GM12878 (cell line): ENCODE measurements around the gene EPB41. TPM values are rescaled to one million over a fixed set of nuclear protein-coding genes. Genes with fewer than 3 reads are reported as not detected.
A peak's percentile ranks its signal among the peaks of the same experiment; 100 is the strongest.

ENCODE experiments used
- ATAC-seq: fragments of 200-7000 bp; cut with Tn5 transposase; 3 replicates; pipeline ENCODE4 v1.9.1; 2020; ENCODE audit warnings: mild to moderate bottlenecking, moderate library complexity
- BruUV-seq: library from RNA; stranded (reverse); fragments of 400-500 nt; replicated peaks from 2 replicates; lab custom pipeline; 2021; lab: Mats Ljungman, UMichigan
- CTCF ChIA-PET: fragments of 300-600 bp; sonication (Branson Sonifier 250); formaldehyde crosslinking; extraction: SDS; loops from one replicate; lab custom pipeline; 2021; ENCODE audit warnings: inconsistent platforms; lab: Yijun Ruan, JAX
- POLR2A ChIA-PET: fragments of 350-600 bp; formaldehyde crosslinking; extraction: SDS; loops from one replicate; lab custom pipeline; 2021; ENCODE audit warnings: inconsistent platforms; lab: Charles Lee
- RAD21 ChIA-PET: fragments of 300-600 bp; sonication (Branson Sonifier 250); formaldehyde crosslinking; loops from one replicate; lab custom pipeline; 2023; ENCODE audit warnings: antibody characterized with exemption; ENCODE audit not compliant: unreplicated experiment; lab: Charles Lee
- SMC1A ChIA-PET: fragments of 300-600 bp; sonication (Branson Sonifier 250); formaldehyde crosslinking; loops from one replicate; lab custom pipeline; 2023; ENCODE audit not compliant: unreplicated experiment, uncharacterized antibody; lab: Charles Lee
- DNase-seq: peaks from one replicate; pipeline ENCODE4 v3.0.0-alpha.2; 2011; ENCODE audit warnings: low read depth, low spot score
- FAIRE-seq: peaks from 3 replicates; lab custom pipeline; 2011; peaks lifted over from hg19 to GRCh38; lab: Jason Lieb, UNC
- H2AFZ ChIP-seq: 2 replicates; pipeline ENCODE4 v1.6.0; 2011; ENCODE audit warnings: low read depth, low read length, control low read depth; ENCODE audit not compliant: control insufficient read depth
- H3K27ac ChIP-seq: 2 replicates; pipeline ENCODE4 v1.5.1; 2011; ENCODE audit warnings: control low read depth; ENCODE audit not compliant: control insufficient read depth, insufficient read depth
- H3K27me3 ChIP-seq, 2 experiments: replicated peaks in 1 of 2; 2 replicates each; pipeline versions ENCODE4 v1.6.0 to v1.6.1; 2011; ENCODE audit warnings: low read length in 1 of 2; ENCODE audit not compliant: control insufficient read depth in 2 of 2, insufficient read depth in 2 of 2
- H3K36me3 ChIP-seq, 2 experiments: 2 replicates each; pipeline ENCODE4 v1.5.1; 2011; ENCODE audit warnings: low read length in 1 of 2; ENCODE audit not compliant: control insufficient read depth in 2 of 2, insufficient read depth in 2 of 2
- H3K4me1 ChIP-seq: 2 replicates; pipeline ENCODE4 v1.6.1; 2011; ENCODE audit warnings: mild to moderate bottlenecking, low read length, moderate library complexity, mixed read lengths; ENCODE audit not compliant: control insufficient read depth, insufficient read depth
- H3K4me2 ChIP-seq: 2 replicates; pipeline ENCODE4 v1.6.0; 2011; ENCODE audit warnings: control low read depth; ENCODE audit not compliant: control insufficient read depth, insufficient read depth
- H3K4me3 ChIP-seq: fragments of 200-600 bp; sonication (generic); 2 replicates; pipeline ENCODE4 v1.5.1; 2016
- H3K79me2 ChIP-seq: 2 replicates; pipeline ENCODE4 v1.6.0; 2011; ENCODE audit warnings: low read length; ENCODE audit not compliant: control insufficient read depth, insufficient read depth
- H3K9ac ChIP-seq: 2 replicates; pipeline ENCODE4 v1.8.0; 2011; ENCODE audit warnings: low read length, control low read depth, mixed read lengths; ENCODE audit not compliant: control insufficient read depth, insufficient read depth
- H3K9me3 ChIP-seq: replicated peaks from 3 replicates; pipeline ENCODE4 v1.5.1; 2011; ENCODE audit warnings: mild to moderate bottlenecking, low read length; ENCODE audit not compliant: control insufficient read depth, insufficient read depth
- H4K20me1 ChIP-seq: 2 replicates; pipeline ENCODE4 v1.6.0; 2011; ENCODE audit not compliant: control insufficient read depth, insufficient read depth
- ASH2L ChIP-seq: fragments of 300-600, 200-600 bp; sonication (generic); IDR thresholded peaks from 2 replicates; pipeline ENCODE4 v1.6.1; 2017; ENCODE audit warnings: low read depth, mild to moderate bottlenecking, borderline replicate concordance
- BCL11A ChIP-seq: IDR thresholded peaks from 2 replicates; pipeline ENCODE4 v1.6.1; 2011; ENCODE audit warnings: low read depth, low read length
- BMI1 ChIP-seq: fragments of 450-650 bp; IDR thresholded peaks from 2 replicates; pipeline ENCODE4 v1.6.1; 2016; ENCODE audit warnings: mild to moderate bottlenecking, moderate library complexity, borderline replicate concordance
- CHD1 ChIP-seq: IDR thresholded peaks from 2 replicates; pipeline ENCODE4 v1.6.1; 2012; ENCODE audit warnings: low read depth, low read length, improper control_type of control experiment
- ETV6 ChIP-seq, 2 experiments: fragments of 450-650 bp in 1 of 2; IDR thresholded peaks in 1 of 2; conservative IDR thresholded peaks in 1 of 2; 2 replicates each; pipeline ENCODE4 v1.6.1; 2014; ENCODE audit warnings: antibody characterized with exemption in 1 of 2, borderline replicate concordance in 1 of 2, low read depth in 1 of 2, mild to moderate bottlenecking in 1 of 2, moderate library complexity in 1 of 2
- GABPA ChIP-seq: IDR thresholded peaks from 2 replicates; pipeline ENCODE4 v1.6.1; 2014; ENCODE audit warnings: antibody characterized with exemption, low read depth, mild to moderate bottlenecking, inconsistent platforms
- GATAD2B ChIP-seq: fragments of 450-650 bp; conservative IDR thresholded peaks from 2 replicates; pipeline ENCODE4 v1.6.1; 2017; ENCODE audit warnings: low read depth, mild to moderate bottlenecking, moderate library complexity
- IKZF1 ChIP-seq: fragments of 450-650 bp; conservative IDR thresholded peaks from 2 replicates; pipeline ENCODE4 v1.6.1; 2017; ENCODE audit warnings: antibody characterized with exemption, mild to moderate bottlenecking
- LARP7 ChIP-seq: fragments of 450-650 bp; IDR thresholded peaks from 2 replicates; pipeline ENCODE4 v1.6.1; 2017; ENCODE audit warnings: mild to moderate bottlenecking
- NFIC ChIP-seq: IDR thresholded peaks from 2 replicates; pipeline ENCODE4 v1.6.1; 2012; ENCODE audit warnings: low read depth, mild to moderate bottlenecking, inconsistent platforms, low read length, moderate library complexity
- RFX5 ChIP-seq: IDR thresholded peaks from 2 replicates; pipeline ENCODE4 v1.6.1; 2011; ENCODE audit warnings: low read depth, low read length, improper control_type of control experiment
- SIN3A ChIP-seq: IDR thresholded peaks from 2 replicates; pipeline ENCODE4 v1.6.1; 2012; ENCODE audit warnings: low read depth, low read length, improper control_type of control experiment
- TCF12 ChIP-seq: IDR thresholded peaks from 2 replicates; pipeline ENCODE4 v1.6.1; 2011; ENCODE audit warnings: low read depth, mild to moderate bottlenecking, low read length
- TCF3 ChIP-seq: IDR thresholded peaks from 2 replicates; pipeline ENCODE4 v1.6.1; 2012; ENCODE audit warnings: low read depth, mild to moderate bottlenecking, low read length, borderline replicate concordance; ENCODE audit not compliant: insufficient read depth
- YBX1 ChIP-seq: fragments of 450-650 bp; IDR thresholded peaks from 2 replicates; pipeline ENCODE4 v1.6.1; 2016; ENCODE audit warnings: antibody characterized with exemption
- WGBS: methylation state at CpG from one replicate; pipeline ENCODE4 v1.1.6; 2016; ENCODE audit warnings: low lambda C conversion rate; ENCODE audit not compliant: insufficient replicate concordance, insufficient coverage; ENCODE audit errors: missing lambda C conversion rate; 5-methylcytosine and 5-hydroxymethylcytosine counted together
- in situ Hi-C: fragments of 300-500 bp; cut with MboI; formaldehyde crosslinking; loops from 9 replicates; pipeline ENCODE4 v1.14.3; 2018; ENCODE audit warnings: mixed read lengths
- intact Hi-C: fragments of 100-400 bp; cut with micrococcal nuclease; formaldehyde crosslinking; loops from one replicate; pipeline ENCODE4 v1.14.2; 2022; ENCODE audit not compliant: unreplicated experiment
- polyA plus RNA-seq, 11 experiments: library from polyadenylated mRNA; depleted of rRNA in 4 of 11; unstranded in 6 of 11; stranded (reverse) in 5 of 11; fragments of >200 nt; fragmentation: Nextera tagmentation in 4 of 11; fragmentation: Illumina TruSeq in 1 of 11; extraction: Ambion mirVana in 4 of 11; extraction: Trizol in 1 of 11; gene quantifications; 1 replicate in 1 of 11; 2 replicates in 10 of 11; pipeline versions ENCODE4 v1.2.1 to v1.2.3, GENCODE V29; 2011 to 2016; ENCODE audit warnings: inconsistent platforms in 2 of 11, missing spikeins in 2 of 11, low read depth in 1 of 11
- total RNA-seq, 4 experiments: library from RNA; depleted of rRNA in 3 of 4; stranded (reverse); fragments of >200 nt in 3 of 4; fragmentation: Illumina TruSeq in 1 of 4; extraction: Trizol in 1 of 4; gene quantifications; 2 replicates each; pipeline versions ENCODE4 v1.2.1 to v1.2.3, GENCODE V29; 2013 to 2021
- TF ChIP-seq, protein P1 (sequence below): fragments of 450-650 bp; formaldehyde crosslinking; IDR thresholded peaks from 2 replicates; pipeline ENCODE4 v1.4.0; 2022; ENCODE audit warnings: mild to moderate bottlenecking, moderate library complexity

EPB41 gene
- total and polyA plus RNA-seq, 10 of the 15 experiments (the other 5 are each of a cell fraction or from before 2014, with no cell fraction given) = 1.1 to 77.6 (median 58.8) TPM

DNA sequence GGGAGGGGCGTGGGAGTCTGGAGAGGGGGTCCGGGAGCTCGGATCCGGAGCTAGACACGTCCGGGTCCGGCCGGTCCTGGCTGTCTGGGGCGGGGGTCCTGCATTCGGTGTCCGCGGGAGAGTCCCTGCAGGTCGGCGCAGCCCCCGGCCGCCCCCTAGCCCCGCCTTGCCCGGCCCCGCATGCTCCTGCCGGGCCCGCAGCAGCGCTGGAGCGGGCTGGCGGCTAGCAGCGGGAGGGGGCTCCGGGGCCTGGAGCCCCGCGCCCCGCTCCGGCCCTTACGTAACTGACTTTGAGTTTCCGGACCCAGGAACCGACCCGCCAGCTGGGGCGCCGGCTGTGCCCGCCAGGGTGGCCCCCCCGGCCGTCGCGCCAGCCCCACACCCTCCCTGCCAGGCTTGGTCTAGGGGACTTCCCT is 26.9 kb upstream of the EPB41 start:
- in situ Hi-C loops = no loop called here
- ChIA-PET RAD21 (interaction anchor here (0.9 to 11.7 kb wide), 6 partner anchors 10 to 315 kb away, joined by 3 to 284 read pairs (median 6); partner anchors contain the start of genes EPB41 and SRSF4), POLR2A (interaction anchor here (0.5 to 1.8 kb wide), 4 partner anchors 27 to 229 kb away, joined by 3 to 8 read pairs (median 4); partner anchors contain the start of gene EPB41), CTCF (interaction anchor here (0.7 to 2.0 kb wide), 6 partner anchors 26 to 315 kb away, joined by 3 to 11 read pairs (median 3); partner anchors contain the start of gene YTHDF2), SMC1A (interaction anchor here (1.4 to 2.5 kb wide), 3 partner anchors 10 to 145 kb away, joined by 3 to 9 read pairs (median 3); no protein-coding TSS in a partner anchor)
- peaks cover 34% of the 10 kb centered on the region for H3K4me1 ChIP-seq
- peaks cover 13% of the 10 kb centered on the region for H3K79me2 ChIP-seq
- H2AFZ ChIP-seq = peak overlapping the region; percentile 91
- no peak for TF ChIP-seq BCL11A
- no peak for TF ChIP-seq YBX1
- no peak for TF ChIP-seq RFX5
- peak; percentile 58; the same call in 1 of the 2 replicates for TF ChIP-seq TCF3
- TF ChIP-seq BMI1 = no peak
- 0 out of 2 replicates have a peak, but pooled peaks have one; percentile 1 for TF ChIP-seq SIN3A
- TF ChIP-seq NFIC = no peak
- 0 out of 2 replicates have a peak, but pooled peaks have one; percentile 10 for TF ChIP-seq IKZF1
- no peak for TF ChIP-seq CHD1
- TF ChIP-seq ASH2L = 0 out of 2 replicates have a peak, but pooled peaks have one; percentile 3
- TF ChIP-seq TCF12 = 0 out of 2 replicates have a peak, but pooled peaks have one; percentile 51
- no peak for TF ChIP-seq ETV6 (conservative IDR thresholded peaks at IDR 0.05 in 1 of 2, IDR thresholded peaks at IDR 0.05 in 1 of 2; ENCODE audit: borderline replicate concordance in 1 of 2, low read depth in 1 of 2)
- TF ChIP-seq, protein P1, sequence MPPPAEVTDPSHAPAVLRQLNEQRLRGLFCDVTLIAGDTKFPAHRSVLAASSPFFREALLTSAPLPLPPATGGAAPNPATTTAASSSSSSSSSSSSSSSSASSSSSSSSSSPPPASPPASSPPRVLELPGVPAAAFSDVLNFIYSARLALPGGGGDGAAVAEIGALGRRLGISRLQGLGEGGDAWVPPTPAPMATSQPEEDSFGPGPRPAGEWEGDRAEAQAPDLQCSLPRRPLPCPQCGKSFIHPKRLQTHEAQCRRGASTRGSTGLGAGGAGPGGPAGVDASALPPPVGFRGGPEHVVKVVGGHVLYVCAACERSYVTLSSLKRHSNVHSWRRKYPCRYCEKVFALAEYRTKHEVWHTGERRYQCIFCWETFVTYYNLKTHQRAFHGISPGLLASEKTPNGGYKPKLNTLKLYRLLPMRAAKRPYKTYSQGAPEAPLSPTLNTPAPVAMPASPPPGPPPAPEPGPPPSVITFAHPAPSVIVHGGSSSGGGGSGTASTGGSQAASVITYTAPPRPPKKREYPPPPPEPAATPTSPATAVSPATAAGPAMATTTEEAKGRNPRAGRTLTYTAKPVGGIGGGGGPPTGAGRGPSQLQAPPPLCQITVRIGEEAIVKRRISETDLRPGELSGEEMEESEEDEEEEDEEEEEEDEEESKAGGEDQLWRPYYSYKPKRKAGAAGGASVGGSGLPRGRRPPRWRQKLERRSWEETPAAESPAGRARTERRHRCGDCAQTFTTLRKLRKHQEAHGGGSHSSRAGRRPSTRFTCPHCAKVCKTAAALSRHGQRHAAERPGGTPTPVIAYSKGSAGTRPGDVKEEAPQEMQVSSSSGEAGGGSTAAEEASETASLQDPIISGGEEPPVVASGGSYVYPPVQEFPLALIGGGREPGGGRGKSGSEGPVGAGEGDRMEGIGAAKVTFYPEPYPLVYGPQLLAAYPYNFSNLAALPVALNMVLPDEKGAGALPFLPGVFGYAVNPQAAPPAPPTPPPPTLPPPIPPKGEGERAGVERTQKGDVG (CRISPR knock-in tag) = no peak
- 0 out of 2 replicates have a peak, but pooled peaks have one; percentile 18 for TF ChIP-seq GATAD2B
- no peak for TF ChIP-seq GABPA
- peak; percentile 57; the same call in 1 of the 2 replicates for TF ChIP-seq LARP7
- H3K36me3 ChIP-seq = no peaks in the 10 kb centered on the region
- FAIRE-seq (no peak), ATAC-seq (peak; percentile 40), DNase-seq (no peak)
- no peaks in the 10 kb centered on the region for H3K27me3 ChIP-seq
- peak overlapping the region; percentile 92 for H3K9ac ChIP-seq
- intact Hi-C loops = no loop called here
- H3K4me2 ChIP-seq = peak overlapping the region; percentile 85
- peak overlapping the region; percentile 68 for H3K27ac ChIP-seq
- H4K20me1 ChIP-seq = no peaks in the 10 kb centered on the region
- H3K4me3 ChIP-seq = peak overlapping the region; percentile 89
- WGBS = under 1% methylated on average over 17 of the region's 41 CpGs
- H3K9me3 ChIP-seq = no peaks in the 10 kb centered on the region
- no TSS peak for BruUV-seq
